A549 treated with DMSO at 1 μM for 4 hours (cell line): ENCODE data around the gene ZIC5. TPM values are rescaled to one million over a fixed set of nuclear protein-coding genes. Genes with fewer than 3 reads are reported as not detected.

Experiments
- total RNA-seq: library from RNA; stranded (reverse); fragments of 200-300 nt; extraction: Qiagen RNA extraction; gene quantifications from 5 replicates; pipeline ENCODE4 v1.2.3, GENCODE V29; 2022; ENCODE audit warnings: low read depth

The ZIC5 gene
- 3.6 to 4.6 TPM (median 3.9 TPM) in 5 replicates for total RNA-seq

GRCh38 chr13:99971576-99972189 lies at the start of gene ZIC5:
Gene ZIC5, minus strand, starts transcription at chr13:99971767. Its CDS starts 164 bp downstream, at chr13:99971603.

GRCh38 chr13:99981735-99982035 lies 10.1 kb upstream of the ZIC5 start, which contains the start of gene ZIC2:
Gene ZIC2, plus strand, starts transcription at chr13:99981784. Its CDS starts 281 bp downstream, at chr13:99982065.

Other genes starting within 250 kb of the ZIC5 start
- gene ZIC2, start 10.0 kb upstream of the ZIC5 start, total RNA-seq: 10.4 to 17.7 TPM (median 12.5 TPM) in 5 replicates
- 8.7 to 10.2 TPM (median 9.4 TPM) in 5 replicates for gene PCCA, start 117.3 kb upstream of the ZIC5 start, total RNA-seq